ENCODE results near the gene GPC5. TPM values are rescaled to one million over a fixed set of nuclear protein-coding genes. Genes with fewer than 3 reads are reported as not detected.

The GPC5 gene
- total RNA-seq, 2 donors from 2014 or later, result 0.22 to 0.51 TPM

GRCh38 chr13:92602560-92602959 is 1204.1 kb downstream of the GPC5 start:
- no peaks in the 10 kb centered on the region for H3K27me3 ChIP-seq (ENCODE audit: control insufficient read depth, insufficient read depth, low read length, poor library complexity, severe bottlenecking)
- DNase-seq, result no peak
- H3K27ac ChIP-seq (ENCODE audit: low read depth, low read length), result no peak overlapping the region
- no peaks in the 10 kb centered on the region for H3K4me1 Mint-ChIP-seq
- H3K27me3 Mint-ChIP-seq (ENCODE audit: insufficient read depth), result no peaks in the 10 kb centered on the region
- H3K9me3 ChIP-seq (ENCODE audit: control insufficient read depth, low read length), result no peaks in the 10 kb centered on the region
- no peaks in the 10 kb centered on the region for H3K4me1 ChIP-seq (ENCODE audit: control insufficient read depth, insufficient read depth, low read length)
- no peaks in the 10 kb centered on the region for H3K9me3 Mint-ChIP-seq
- no peaks in the 10 kb centered on the region for H3K36me3 ChIP-seq (ENCODE audit: control insufficient read depth, insufficient read depth, low read length)
- no peak overlapping the region for H3K4me3 Mint-ChIP-seq
- no peaks in the 10 kb centered on the region for H3K36me3 Mint-ChIP-seq (ENCODE audit: low read depth)
- H3K9ac ChIP-seq (ENCODE audit: extremely low read depth, low read length, poor library complexity, severe bottlenecking), result no peak overlapping the region
- TF ChIP-seq CTCF (conservative IDR thresholded peaks at IDR 0.05), result no peak
- no peak overlapping the region for H3K4me3 ChIP-seq (ENCODE audit: low read length)
- H3K27ac Mint-ChIP-seq, result no peak overlapping the region
- WGBS, 2 experiments (ENCODE audit: insufficient coverage in 1 of 2, insufficient read length in 1 of 2), result 93% methylated on average over 1 of the region's 1 CpG; no CpG with 5 or more reads in 1 of the 2 experiments

DNA sequence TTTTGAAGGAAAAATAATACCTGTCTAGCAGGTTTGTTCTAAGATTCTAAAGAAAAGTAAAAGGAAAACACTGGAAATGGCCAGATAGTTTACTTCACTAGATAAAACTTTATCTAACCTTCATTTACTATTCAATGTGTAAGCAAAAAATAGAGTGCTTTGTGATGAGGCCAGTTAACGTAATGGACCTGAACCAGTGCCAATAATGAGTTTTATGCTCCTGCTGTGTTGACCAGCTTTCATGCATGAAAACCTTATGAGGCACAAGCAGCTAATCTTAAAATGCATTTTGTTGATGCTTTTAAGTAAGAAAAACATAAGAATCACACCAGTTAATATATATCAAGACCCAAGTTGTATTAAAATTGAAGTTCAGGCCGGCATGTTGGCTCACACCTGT is 1211.0 kb downstream of the GPC5 start:
- Mint-ChIP-seq H3K4me3 (no peak overlapping the region), H3K9me3 (no peaks in the 10 kb centered on the region), H3K36me3 (ENCODE audit: low read depth) (no peaks in the 10 kb centered on the region), H3K27me3 (ENCODE audit: insufficient read depth) (no peaks in the 10 kb centered on the region), H3K4me1 (no peaks in the 10 kb centered on the region), H3K27ac (no peak overlapping the region)
- no peaks in the 10 kb centered on the region for H3K36me3 ChIP-seq (ENCODE audit: control insufficient read depth, insufficient read depth, low read length)
- H3K9me3 ChIP-seq (ENCODE audit: control insufficient read depth, low read length), result no peaks in the 10 kb centered on the region
- H3K27me3 ChIP-seq (ENCODE audit: control insufficient read depth, insufficient read depth, low read length, poor library complexity, severe bottlenecking), result no peaks in the 10 kb centered on the region
- H3K27ac ChIP-seq (ENCODE audit: low read depth, low read length), result no peak overlapping the region
- H3K4me1 ChIP-seq (ENCODE audit: control insufficient read depth, insufficient read depth, low read length), result no peaks in the 10 kb centered on the region
- H3K9ac ChIP-seq (ENCODE audit: extremely low read depth, low read length, poor library complexity, severe bottlenecking), result no peak overlapping the region
- DNase-seq, result no peak
- H3K4me3 ChIP-seq (ENCODE audit: low read length), result no peak overlapping the region
- TF ChIP-seq CTCF (conservative IDR thresholded peaks at IDR 0.05), result no peak
- 91% methylated on average over 2 of the region's 2 CpGs; no CpG with 5 or more reads in 1 of the 2 experiments for WGBS, 2 experiments (ENCODE audit: insufficient coverage in 1 of 2, insufficient read length in 1 of 2)

DNA sequence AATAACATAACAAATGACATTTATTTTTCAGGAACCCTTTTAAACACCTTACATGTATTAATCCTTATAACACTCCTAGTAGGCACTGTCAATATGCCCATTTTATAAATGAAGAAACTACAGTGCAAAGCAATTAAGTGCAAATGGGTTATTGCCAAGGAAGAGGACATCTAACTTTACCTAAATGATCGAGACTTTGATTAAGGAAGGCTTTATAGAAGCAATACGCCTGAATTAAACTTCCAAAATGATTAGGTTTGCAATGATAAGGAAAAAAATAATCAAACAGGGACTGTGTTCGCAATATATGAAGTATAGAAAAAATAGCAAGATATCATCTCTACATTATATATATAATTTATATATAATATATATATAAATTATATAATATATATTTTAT is 1214.5 kb downstream of the GPC5 start:
- H3K27me3 ChIP-seq (ENCODE audit: control insufficient read depth, insufficient read depth, low read length, poor library complexity, severe bottlenecking), result no peaks in the 10 kb centered on the region
- H3K27ac Mint-ChIP-seq, result no peak overlapping the region
- H3K4me3 Mint-ChIP-seq, result no peak overlapping the region
- H3K4me3 ChIP-seq (ENCODE audit: low read length), result no peak overlapping the region
- no peak overlapping the region for H3K27ac ChIP-seq (ENCODE audit: low read depth, low read length)
- H3K9ac ChIP-seq (ENCODE audit: extremely low read depth, low read length, poor library complexity, severe bottlenecking), result no peak overlapping the region
- no peaks in the 10 kb centered on the region for H3K36me3 Mint-ChIP-seq (ENCODE audit: low read depth)
- H3K27me3 Mint-ChIP-seq (ENCODE audit: insufficient read depth), result no peaks in the 10 kb centered on the region
- TF ChIP-seq CTCF (conservative IDR thresholded peaks at IDR 0.05), result no peak
- no peak for DNase-seq
- H3K36me3 ChIP-seq (ENCODE audit: control insufficient read depth, insufficient read depth, low read length), result no peaks in the 10 kb centered on the region
- 100% methylated on average over 2 of the region's 3 CpGs for WGBS, 2 experiments (ENCODE audit: insufficient coverage in 1 of 2, insufficient read length in 1 of 2)
- H3K4me1 ChIP-seq (ENCODE audit: control insufficient read depth, insufficient read depth, low read length), result no peaks in the 10 kb centered on the region
- no peaks in the 10 kb centered on the region for H3K9me3 Mint-ChIP-seq
- no peaks in the 10 kb centered on the region for H3K9me3 ChIP-seq (ENCODE audit: control insufficient read depth, low read length)
- no peaks in the 10 kb centered on the region for H3K4me1 Mint-ChIP-seq
